Left lung (tissue), 10 donors: Measurements from ENCODE around the gene TMEM169. TPM values are rescaled to one million over a fixed set of nuclear protein-coding genes. Genes with fewer than 3 reads are reported as not detected.

Experiments used
- ATAC-seq: fragments of 200-7000 bp; cut with Tn5 transposase; one replicate; pipeline ENCODE4 v1.9.1; 2020; ENCODE audit warnings: moderate library complexity
- DNase-seq, 4 donors: peaks; one replicate each; pipeline ENCODE4 v3.0.0-alpha.2; 2013 to 2020
- H3K27ac ChIP-seq, 2 donors: fragments of 200-600 bp; sonication (generic) in 1 of 2; one replicate each; pipeline versions ENCODE4 v1.5.0 to v1.8.0; 2020 to 2021
- H3K27me3 ChIP-seq, 2 donors: fragments of 200-600 bp; sonication (generic) in 1 of 2; one replicate each; pipeline versions ENCODE4 v1.5.0 to v1.8.0; 2020 to 2021
- H3K36me3 ChIP-seq, 2 donors: fragments of 200-600 bp; sonication (generic) in 1 of 2; one replicate each; pipeline versions ENCODE4 v1.5.0 to v1.8.0; 2020 to 2021
- H3K4me1 ChIP-seq, 2 donors: fragments of 200-600 bp; one replicate each; pipeline ENCODE4 v1.8.0; 2021
- H3K4me3 ChIP-seq, 2 donors: fragments of 200-600 bp; sonication (generic) in 1 of 2; one replicate each; pipeline versions ENCODE4 v1.5.0 to v1.8.0; 2020 to 2021; ENCODE audit warnings: mild to moderate bottlenecking in 1 of 2
- H3K9me3 ChIP-seq, 2 donors: fragments of 200-600 bp; sonication (generic) in 1 of 2; one replicate each; pipeline versions ENCODE4 v1.5.0 to v1.8.0; 2020 to 2021
- intact Hi-C, 2 donors: fragments of 100-400 bp; cut with DNase I; formaldehyde crosslinking; loops; one replicate each; pipeline versions ENCODE4 v1.11.2 to v1.14.2; 2022
- polyA plus RNA-seq, 6 donors: library from polyadenylated mRNA; unstranded; fragments of 120-200 nt; gene quantifications; one replicate each; pipeline ENCODE4 v1.2.1, GENCODE V29; 2013; ENCODE audit not compliant: insufficient read length in 6 of 6
- total RNA-seq, 2 donors: library from RNA; stranded (reverse); fragmentation: NEBNext Ultra II Directional; extraction: Animal tissue kit (Norgen Biotek cat#: 25700); gene quantifications; one replicate each; pipeline ENCODE4 v1.2.1, GENCODE V29; 2021
- TF ChIP-seq, protein P1 (sequence below), 2 donors: fragments of 200-600 bp; sonication (generic) in 1 of 2; IDR thresholded peaks; one replicate each; pipeline versions ENCODE4 v1.5.0 to v1.8.0; 2021; ENCODE audit warnings: antibody characterized with exemption in 2 of 2
- donor health status: DM: no; HTN: yes; CAD: no.
- donor health status: DM: no; HTN: no; CAD: no.

TMEM169 gene
- total and polyA plus RNA-seq, 8 donors, result 0.66 to 1.8 (median 1.1) TPM

DNA sequence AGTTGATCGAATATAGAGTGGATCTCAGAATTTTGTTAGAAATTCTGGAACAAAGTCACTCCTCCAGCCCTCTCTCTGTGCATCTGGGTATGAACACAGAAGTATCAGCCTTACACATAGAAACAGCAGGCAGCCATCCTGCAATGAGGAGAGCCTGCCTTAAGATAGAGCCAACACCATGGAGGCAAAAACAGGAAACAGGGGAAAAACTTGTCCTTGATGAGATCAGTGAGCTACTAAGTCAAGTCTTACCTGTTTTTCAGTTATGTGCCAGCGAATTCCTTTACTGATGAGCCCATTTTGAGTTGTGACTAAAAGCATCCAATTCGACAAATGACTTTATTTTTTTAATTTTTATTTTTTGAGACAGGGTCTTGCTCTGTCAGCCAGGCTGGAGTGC is 41.8 kb upstream of the TMEM169 start:
- intact Hi-C loops, result no loop called here
- Histone ChIP-seq H3K4me1 (no peaks in the 10 kb centered on the region), H3K9me3 (no peaks in the 10 kb centered on the region), H3K4me3 (no peak overlapping the region), H3K27ac (no peak overlapping the region), H3K36me3 (peaks cover 0 to 55% of the 10 kb centered on the region in 2 donors), H3K27me3 (no peaks in the 10 kb centered on the region)
- DNase-seq, result no peak
- ATAC-seq, result no peak
- TF ChIP-seq, protein P1, sequence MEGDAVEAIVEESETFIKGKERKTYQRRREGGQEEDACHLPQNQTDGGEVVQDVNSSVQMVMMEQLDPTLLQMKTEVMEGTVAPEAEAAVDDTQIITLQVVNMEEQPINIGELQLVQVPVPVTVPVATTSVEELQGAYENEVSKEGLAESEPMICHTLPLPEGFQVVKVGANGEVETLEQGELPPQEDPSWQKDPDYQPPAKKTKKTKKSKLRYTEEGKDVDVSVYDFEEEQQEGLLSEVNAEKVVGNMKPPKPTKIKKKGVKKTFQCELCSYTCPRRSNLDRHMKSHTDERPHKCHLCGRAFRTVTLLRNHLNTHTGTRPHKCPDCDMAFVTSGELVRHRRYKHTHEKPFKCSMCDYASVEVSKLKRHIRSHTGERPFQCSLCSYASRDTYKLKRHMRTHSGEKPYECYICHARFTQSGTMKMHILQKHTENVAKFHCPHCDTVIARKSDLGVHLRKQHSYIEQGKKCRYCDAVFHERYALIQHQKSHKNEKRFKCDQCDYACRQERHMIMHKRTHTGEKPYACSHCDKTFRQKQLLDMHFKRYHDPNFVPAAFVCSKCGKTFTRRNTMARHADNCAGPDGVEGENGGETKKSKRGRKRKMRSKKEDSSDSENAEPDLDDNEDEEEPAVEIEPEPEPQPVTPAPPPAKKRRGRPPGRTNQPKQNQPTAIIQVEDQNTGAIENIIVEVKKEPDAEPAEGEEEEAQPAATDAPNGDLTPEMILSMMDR (IDR thresholded peaks at IDR 0.05), result no peak

- no peaks in the 10 kb centered on the region for H3K9me3 ChIP-seq
- H3K4me3 ChIP-seq, result no peak overlapping the region
- no peak for DNase-seq
- ATAC-seq, result no peak
- H3K4me1 ChIP-seq, result no peaks in the 10 kb centered on the region
- no peak overlapping the region for H3K27ac ChIP-seq
- peaks cover 0 to 48% of the 10 kb centered on the region in 2 donors for H3K36me3 ChIP-seq
- H3K27me3 ChIP-seq, result no peaks in the 10 kb centered on the region
- intact Hi-C loops, result no loop called here
- TF ChIP-seq, protein P1 (IDR thresholded peaks at IDR 0.05), result no peak
Observed at GRCh38 chr2:216041438-216041837, 40.3 kb upstream of the TMEM169 start.

DNA sequence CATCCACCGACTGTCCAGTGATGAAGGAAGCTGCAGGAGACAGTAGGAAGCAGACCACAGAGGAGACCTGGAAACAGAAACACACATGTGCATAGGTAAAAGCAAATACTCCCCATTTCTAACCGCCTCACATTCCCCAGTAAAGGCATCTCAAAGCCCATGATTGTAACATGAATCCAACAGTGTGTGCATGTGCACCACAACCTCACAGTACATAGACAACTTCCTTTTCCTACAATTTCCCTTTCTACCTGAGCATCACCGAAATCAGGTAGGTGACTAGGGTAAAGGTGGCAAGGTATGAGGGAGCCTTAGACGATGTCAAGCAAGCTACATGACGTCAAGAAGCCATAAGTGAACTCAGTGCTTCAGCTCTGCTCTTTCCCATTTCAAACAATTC is 37.8 kb upstream of the TMEM169 start:
- H3K4me1 ChIP-seq, result no peaks in the 10 kb centered on the region
- TF ChIP-seq, protein P1 (IDR thresholded peaks at IDR 0.05), result no peak
- intact Hi-C loops, result no loop called here
- H3K27me3 ChIP-seq, result no peaks in the 10 kb centered on the region
- H3K4me3 ChIP-seq, result no peak overlapping the region
- ATAC-seq (no peak), DNase-seq (no peak)
- peaks cover 0 to 67% of the 10 kb centered on the region in 2 donors for H3K36me3 ChIP-seq
- H3K27ac ChIP-seq, result no peak overlapping the region
- no peaks in the 10 kb centered on the region for H3K9me3 ChIP-seq

DNA sequence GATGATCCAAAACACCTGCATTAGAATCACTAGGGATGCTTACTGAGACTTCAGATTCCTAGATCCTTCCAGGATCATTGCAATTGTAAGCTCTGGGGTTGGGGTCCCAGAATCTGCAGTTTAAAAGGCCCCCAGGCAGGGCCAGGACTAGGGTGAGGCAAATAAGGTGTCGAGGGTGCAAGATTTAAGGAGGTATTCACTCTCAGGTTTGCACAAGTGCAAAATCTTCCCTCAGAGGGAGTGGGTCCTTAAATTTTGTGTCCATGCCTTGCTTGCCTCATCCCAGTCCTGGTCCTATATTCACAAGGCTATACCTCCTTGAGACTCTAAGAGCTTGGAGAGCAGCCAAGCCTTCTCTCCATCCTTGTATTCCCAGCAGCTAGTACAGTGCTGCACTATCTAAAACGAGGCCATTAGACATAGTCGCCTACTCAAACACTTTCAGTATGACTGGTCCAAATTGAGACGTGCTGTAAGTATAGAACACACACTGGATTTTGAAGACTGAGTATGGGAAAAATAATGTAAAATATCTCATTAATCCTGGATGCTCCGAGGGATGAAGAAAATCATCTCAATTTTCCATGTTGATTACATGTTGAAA is 36.7 kb upstream of the TMEM169 start:
- Histone ChIP-seq H3K4me3 (no peak overlapping the region), H3K36me3 (peaks cover 0 to 65% of the 10 kb centered on the region in 2 donors), H3K27ac (no peak overlapping the region), H3K27me3 (no peaks in the 10 kb centered on the region), H3K4me1 (no peaks in the 10 kb centered on the region), H3K9me3 (no peaks in the 10 kb centered on the region)
- TF ChIP-seq, protein P1 (IDR thresholded peaks at IDR 0.05), result no peak
- ATAC-seq (peak; percentile 19), DNase-seq (no peak)
- intact Hi-C loops, result no loop called here

GRCh38 chr2:216047397-216047796 is 34.3 kb upstream of the TMEM169 start:
- H3K27ac ChIP-seq, result no peak overlapping the region
- H3K9me3 ChIP-seq, result no peaks in the 10 kb centered on the region
- no peak overlapping the region for H3K4me3 ChIP-seq
- ATAC-seq (no peak), DNase-seq (no peak)
- intact Hi-C loops, result no loop called here
- no peaks in the 10 kb centered on the region for H3K4me1 ChIP-seq
- H3K27me3 ChIP-seq, result no peaks in the 10 kb centered on the region
- TF ChIP-seq, protein P1 (IDR thresholded peaks at IDR 0.05), result no peak
- peaks cover 0 to 54% of the 10 kb centered on the region in 2 donors for H3K36me3 ChIP-seq
